ENCODE measurements around the gene KLHDC3.
A peak's percentile ranks its signal among the peaks of the same experiment; 100 is the strongest.

Gene KLHDC3

GRCh38 chr6:43062818-43063217 lies 48.8 kb downstream of the KLHDC3 start:
- ATAC-seq (ENCODE audit: insufficient read depth, low read depth) = no peak
- Histone ChIP-seq H3K4me2 (ENCODE audit: insufficient read depth, low read length) (no peak overlapping the region), H3K9me3 (ENCODE audit: insufficient read depth, low read length, severe bottlenecking) (no peaks in the 10 kb centered on the region), H3K27ac (ENCODE audit: low read length) (no peak overlapping the region), H4K20me1 (ENCODE audit: insufficient read depth, low read length) (0 out of 2 replicates have a peak, but pooled peaks cover 2% of the 10 kb centered on the region), H2AFZ (ENCODE audit: low read depth, low read length) (no peak overlapping the region), H3K36me3 (ENCODE audit: insufficient read depth, low read length) (peaks cover 23% of the 10 kb centered on the region), H3K4me1 (ENCODE audit: insufficient read depth, low read length) (peaks cover 27% of the 10 kb centered on the region), H3K4me3 (ENCODE audit: low read depth in 1 of 2, low read length in 2 of 2) (no peak overlapping the region), H3K9ac (ENCODE audit: low read depth, low read length) (no peak overlapping the region), H3K79me2 (ENCODE audit: insufficient read depth, low read length) (peaks cover 26% of the 10 kb centered on the region), H3K27me3 (ENCODE audit: insufficient read depth, low read length, poor library complexity) (no peaks in the 10 kb centered on the region)
- no peak for TF ChIP-seq CTCF (IDR thresholded peaks at IDR 0.05; ENCODE audit: borderline replicate concordance, extremely low read depth, low read length, poor library complexity, severe bottlenecking)
- TF ChIP-seq EZH2 (IDR thresholded peaks at IDR 0.05; ENCODE audit: borderline replicate concordance, low read depth, low read length, severe bottlenecking) = no peak
- DNase-seq = no peak

DNA sequence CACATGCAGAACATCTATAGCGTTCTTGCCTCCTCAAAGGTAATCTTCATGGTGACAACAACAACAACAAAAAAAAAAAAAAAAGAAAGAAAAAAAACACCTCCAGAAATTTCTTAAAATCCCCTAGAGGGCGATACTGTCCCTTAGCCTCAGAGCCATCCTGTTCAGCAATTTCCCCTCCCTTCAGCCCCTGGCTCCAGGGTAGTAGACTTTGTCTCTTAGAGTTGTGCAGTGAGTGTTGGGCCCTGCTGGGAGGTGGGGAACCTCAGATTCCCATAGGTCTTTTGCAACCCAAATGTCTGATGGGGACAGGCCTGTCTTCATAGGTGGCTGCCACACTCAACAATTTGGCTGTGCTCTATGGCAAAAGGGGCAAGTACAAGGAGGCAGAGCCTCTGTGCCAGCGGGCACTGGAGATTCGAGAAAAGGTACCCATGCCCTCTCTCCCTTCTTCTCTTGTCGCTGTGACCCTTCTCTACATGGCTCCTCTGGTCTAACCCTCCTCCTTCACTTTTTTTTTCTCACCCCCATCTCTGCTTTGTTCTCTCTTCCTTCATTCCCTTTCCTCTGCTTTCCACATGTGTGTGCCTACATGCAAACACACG lies 56.1 kb downstream of the KLHDC3 start:
- Histone ChIP-seq H3K27ac (ENCODE audit: low read length) (0 out of 2 replicates have a peak overlapping the region, but pooled peaks have one; percentile 29), H3K4me1 (ENCODE audit: insufficient read depth, low read length) (0 out of 2 replicates have a peak, but pooled peaks cover 5% of the 10 kb centered on the region), H3K9ac (ENCODE audit: low read depth, low read length) (no peak overlapping the region), H3K27me3 (ENCODE audit: insufficient read depth, low read length, poor library complexity) (no peaks in the 10 kb centered on the region), H4K20me1 (ENCODE audit: insufficient read depth, low read length) (no peaks in the 10 kb centered on the region), H3K36me3 (ENCODE audit: insufficient read depth, low read length) (peaks cover 24% of the 10 kb centered on the region), H3K4me3 (ENCODE audit: low read depth in 1 of 2, low read length in 2 of 2) (no peak overlapping the region), H3K9me3 (ENCODE audit: insufficient read depth, low read length, severe bottlenecking) (no peaks in the 10 kb centered on the region), H3K79me2 (ENCODE audit: insufficient read depth, low read length) (no peaks in the 10 kb centered on the region), H3K4me2 (ENCODE audit: insufficient read depth, low read length) (no peak overlapping the region), H2AFZ (ENCODE audit: low read depth, low read length) (no peak overlapping the region)
- ATAC-seq (ENCODE audit: insufficient read depth, low read depth) = peak; percentile 90
- TF ChIP-seq CTCF (IDR thresholded peaks at IDR 0.05; ENCODE audit: borderline replicate concordance, extremely low read depth, low read length, poor library complexity, severe bottlenecking) (peak; percentile 64), EZH2 (IDR thresholded peaks at IDR 0.05; ENCODE audit: borderline replicate concordance, low read depth, low read length, severe bottlenecking) (no peak)
- DNase-seq = peak; percentile 54

Data from DND-41 (cell line).